Measurements from ENCODE around the gene RBKS. TPM values are rescaled to one million over a fixed set of nuclear protein-coding genes. Genes with fewer than 3 reads are reported as not detected.
A peak's percentile ranks its signal among the peaks of the same experiment; 100 is the strongest.
"Not testable (repeated sequence)": the region's sequence is repeated elsewhere in the genome, so short reads cannot be mapped to it uniquely, and the experiment has no call there.

The RBKS gene
- total RNA-seq, 1 experiment from 2014 or later, result 1.5 TPM

DNA sequence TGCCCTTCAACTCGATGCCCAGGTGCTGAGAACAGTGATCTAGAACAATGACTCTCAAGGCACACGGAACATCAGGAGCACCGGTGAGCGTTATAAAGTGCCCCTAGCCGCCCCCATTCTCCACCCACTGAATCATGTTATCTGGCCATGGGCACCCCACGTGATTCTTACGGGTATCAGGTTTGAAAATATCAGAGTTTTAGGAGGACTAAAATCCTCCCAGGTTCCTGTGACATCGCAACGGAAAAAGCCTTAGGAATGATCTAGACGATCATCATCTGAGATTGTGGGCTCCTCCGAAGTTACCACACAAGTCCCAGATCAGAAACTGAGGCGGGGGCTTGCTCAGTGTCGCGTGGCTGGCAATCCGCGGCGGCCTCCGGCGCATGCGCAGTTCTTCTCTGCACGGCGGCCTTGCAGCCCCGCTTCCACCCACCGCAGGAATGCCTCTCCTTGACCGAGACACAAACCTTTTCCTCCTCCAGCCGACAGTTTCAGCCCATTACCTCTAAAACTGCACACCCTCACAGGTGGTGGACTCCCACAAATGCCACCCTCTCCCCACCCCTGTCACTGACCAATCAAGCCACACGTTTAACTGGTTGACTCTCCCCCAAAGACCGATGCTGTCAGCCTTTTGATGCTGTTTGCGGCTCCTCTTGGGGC lies 124.4 kb downstream of the RBKS start:
- no peak for DNase-seq (ENCODE audit: low read depth)

DNA sequence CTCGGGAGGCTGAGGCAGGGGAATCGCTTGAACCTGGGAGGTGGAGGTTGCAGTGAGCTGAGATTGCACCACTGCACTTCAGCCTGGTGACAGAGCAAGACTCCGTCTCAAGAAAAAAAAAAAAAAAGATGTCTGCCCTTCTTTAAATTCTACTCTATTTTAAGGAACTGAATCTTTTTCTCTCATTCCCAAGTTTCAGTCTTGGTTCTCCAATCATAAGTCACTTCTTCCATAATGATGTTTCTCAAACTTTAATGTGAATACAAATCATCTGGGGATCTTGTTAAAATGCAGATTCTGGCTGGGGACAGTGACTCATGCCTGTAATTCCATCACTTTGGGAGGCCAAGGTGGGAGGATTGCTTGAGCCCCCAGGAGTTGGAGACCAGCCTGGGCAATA lies 125.7 kb downstream of the RBKS start:
- not testable (repeated sequence) for DNase-seq (ENCODE audit: low read depth)

GRCh38 chr2:27763907-27764267 lies 126.3 kb downstream of the RBKS start:
- DNase-seq (ENCODE audit: low read depth), result no peak

- DNase-seq (ENCODE audit: low read depth), result no peak
Measured at GRCh38 chr2:27762951-27763906, 127.0 kb downstream of the RBKS start.

DNA sequence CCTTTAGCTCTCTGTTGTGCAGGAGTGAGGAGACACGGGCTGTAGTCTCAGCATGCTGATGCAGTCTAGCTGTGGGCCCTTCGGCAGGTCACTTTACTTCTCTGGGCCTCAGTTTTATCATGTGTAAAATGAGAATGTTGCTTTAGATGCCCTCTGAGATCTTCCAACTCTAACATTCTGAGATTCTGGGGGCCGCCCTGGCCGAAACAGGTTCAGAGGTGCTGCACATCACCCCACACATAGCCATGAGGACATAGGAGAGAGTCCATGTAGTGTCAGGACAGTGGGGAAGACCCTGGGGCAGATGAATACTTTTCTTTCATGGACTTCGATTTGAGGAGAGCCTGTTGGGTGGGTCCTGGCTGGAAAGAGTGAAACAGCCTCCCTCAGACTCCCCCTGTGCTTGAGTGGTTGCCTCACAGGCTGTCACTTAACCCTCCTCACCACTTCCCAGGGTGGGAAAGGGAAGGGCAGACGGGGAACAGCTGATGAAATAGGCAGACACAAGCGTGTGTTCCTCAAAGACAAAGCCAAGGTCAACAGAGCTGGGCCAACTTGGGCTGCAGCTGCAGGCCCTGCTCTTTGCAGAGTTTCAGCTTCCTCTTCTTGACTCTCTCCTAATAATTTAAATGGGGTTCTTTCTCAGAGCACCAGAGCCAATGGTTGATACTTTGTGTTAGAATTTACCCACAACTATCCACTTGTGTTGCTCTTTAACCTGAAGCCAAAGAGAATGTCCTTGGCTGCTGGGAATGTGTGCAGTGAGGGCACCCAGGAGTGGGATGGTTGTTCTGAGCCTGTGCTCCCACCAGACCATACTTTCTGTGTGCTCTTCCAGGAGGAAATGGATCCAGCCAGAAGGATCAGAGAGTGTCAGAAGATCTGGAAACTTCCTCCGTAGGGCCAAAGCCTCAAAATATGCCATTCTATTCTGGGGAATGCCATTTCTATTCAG lies 133.4 kb downstream of the RBKS start:
- peak; percentile 51 for DNase-seq (ENCODE audit: low read depth)

DNA sequence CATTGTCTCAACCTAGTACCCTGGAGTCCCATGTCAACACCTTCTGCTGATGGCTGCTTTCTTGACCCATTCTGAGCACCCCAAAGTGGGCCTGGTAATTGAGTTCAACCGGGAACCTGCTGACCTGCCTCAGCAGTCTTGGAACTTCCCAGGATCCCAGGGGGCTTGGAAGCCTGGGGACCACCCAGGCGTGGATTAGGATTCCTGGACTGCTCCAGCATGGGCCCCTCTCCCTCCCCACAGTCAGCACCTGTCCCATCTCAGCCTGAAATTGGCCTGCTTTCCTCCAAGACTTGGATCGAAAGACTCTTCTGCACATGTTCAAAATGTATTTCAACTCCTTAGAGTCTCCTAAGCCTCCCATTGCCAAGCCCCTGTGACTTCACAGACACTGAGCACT lies 134.1 kb downstream of the RBKS start:
- no peak for DNase-seq (ENCODE audit: low read depth)

DNA sequence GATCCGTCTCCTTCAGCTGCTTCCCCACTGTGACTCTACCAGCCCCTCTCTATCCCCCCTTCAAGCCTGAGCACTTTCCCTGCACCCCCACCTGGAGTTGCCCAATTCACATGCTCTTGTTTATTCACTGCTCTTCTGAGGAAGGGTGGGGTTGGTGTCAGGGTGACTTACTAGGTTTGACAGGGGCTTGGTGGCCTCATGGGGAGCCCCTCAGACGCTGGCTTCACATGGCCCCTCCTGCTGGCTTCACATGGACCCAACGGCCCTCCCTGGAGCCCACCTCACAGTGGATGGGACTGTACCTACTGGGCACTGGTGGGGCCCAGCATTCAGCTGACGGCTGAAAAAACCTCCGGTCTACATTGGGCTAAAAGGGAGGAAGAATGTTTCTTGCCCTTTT lies 135.4 kb downstream of the RBKS start:
- DNase-seq (ENCODE audit: low read depth), result no peak

GRCh38 chr2:27754138-27754588 lies 136.0 kb downstream of the RBKS start:
- DNase-seq (ENCODE audit: low read depth), result peak; percentile 72

- DNase-seq (ENCODE audit: low read depth), result no peak
Measured at GRCh38 chr2:27752551-27753237, 137.5 kb downstream of the RBKS start.

GRCh38 chr2:27751377-27751776 lies 138.8 kb downstream of the RBKS start:
- no peak for DNase-seq (ENCODE audit: low read depth)

DNA sequence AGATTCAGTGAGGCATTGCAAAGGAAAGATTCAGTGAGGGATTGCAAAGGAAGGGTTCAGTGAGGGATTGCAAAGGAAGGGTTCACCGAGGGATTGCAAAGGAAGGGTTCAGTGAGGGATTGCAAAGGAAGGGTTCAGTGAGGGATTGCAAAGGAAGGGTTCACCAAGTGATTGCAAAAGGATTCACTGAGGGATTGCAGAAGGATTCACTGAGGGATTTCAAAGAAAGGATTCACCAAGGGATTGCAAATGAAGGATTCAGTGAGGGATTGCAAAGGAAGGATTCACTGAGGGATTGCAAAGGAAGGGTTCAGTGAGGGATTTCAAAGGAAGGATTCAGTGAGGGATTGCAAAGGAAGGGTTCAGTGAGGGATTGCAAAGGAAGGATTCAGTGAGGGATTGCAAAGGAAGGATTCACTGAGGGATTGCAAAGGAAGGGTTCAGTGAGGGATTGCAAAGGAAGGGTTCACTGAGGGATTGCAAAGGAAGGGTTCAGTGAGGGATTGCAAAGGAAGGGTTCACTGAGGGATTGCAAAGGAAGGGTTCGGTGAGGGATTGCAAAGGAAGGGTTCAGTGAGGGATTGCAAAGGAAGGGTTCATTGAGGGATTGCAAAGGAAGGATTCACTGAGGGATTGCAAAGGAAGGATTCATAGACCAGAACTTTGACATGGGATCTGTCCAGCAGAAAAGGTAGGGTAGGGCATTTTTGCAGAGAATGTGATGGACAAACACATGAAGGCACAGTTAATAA lies 141.2 kb downstream of the RBKS start:
- DNase-seq (ENCODE audit: low read depth), result not testable (repeated sequence)

DNA sequence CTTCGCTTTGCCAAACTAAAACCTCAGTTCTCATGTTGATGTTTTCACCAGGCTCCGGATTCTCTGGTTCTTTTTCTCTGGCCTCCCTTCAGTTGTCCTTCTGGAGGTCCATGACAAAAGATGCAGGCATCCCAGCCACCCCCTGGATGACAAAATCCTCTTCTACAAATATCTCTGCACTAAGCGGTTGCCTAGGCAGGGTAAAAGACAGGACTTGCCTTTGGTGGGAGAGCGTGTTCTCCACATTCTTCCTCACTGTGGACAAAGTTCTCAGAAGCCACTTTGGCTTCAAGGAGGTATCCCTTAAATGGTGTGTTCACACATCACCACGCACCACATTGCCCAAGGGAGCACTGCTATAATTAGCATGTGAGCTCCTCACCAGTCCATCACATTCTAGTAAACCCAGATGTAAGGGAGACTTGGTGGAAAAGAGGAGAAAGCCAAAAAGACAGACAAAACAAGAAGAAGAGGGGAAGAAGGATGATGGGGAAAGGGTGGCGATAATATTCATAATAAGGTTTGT lies 142.3 kb downstream of the RBKS start:
- no peak for DNase-seq (ENCODE audit: low read depth)

GRCh38 chr2:27746325-27746724 lies 143.9 kb downstream of the RBKS start:
- DNase-seq (ENCODE audit: low read depth), result no peak

DNA sequence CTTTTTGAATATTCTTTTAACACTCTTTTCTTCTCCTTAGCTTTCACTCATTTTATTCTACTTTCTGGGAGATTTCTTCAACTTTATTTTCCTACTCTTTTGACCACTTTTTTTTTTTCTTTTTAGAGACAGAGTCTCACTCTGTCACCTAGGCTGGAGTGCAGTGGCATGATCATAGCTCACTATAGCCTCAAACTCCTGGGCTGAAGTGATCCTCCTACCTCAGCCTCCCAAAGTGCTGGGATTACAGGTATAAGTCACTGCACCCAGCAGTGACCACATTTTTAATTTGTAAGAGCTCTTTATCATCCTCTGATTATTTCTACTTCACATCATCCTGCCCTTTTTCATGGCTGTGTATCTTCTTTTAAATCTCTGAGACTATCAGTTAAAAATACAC lies 144.7 kb downstream of the RBKS start:
- DNase-seq (ENCODE audit: low read depth), result not testable (repeated sequence)

DNA sequence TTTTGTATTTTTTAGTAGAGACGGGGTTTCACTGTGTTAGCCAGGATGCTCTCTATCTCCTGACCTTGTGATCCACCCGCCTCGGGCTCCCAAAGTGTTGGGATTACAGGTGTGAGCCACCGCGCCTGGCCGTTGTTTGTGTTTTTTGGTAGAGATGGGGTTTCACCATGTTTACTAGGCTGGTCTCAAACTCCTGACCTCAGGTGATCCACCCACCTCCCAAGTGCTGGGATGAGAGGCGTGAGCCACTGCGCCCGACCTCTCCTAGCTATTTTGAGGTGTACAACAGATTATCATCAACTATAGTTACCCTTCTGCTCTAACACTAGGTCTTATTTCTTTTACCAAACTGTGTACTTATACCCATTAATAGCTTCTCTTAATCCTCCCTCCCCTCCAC lies 147.6 kb downstream of the RBKS start:
- no peak for DNase-seq (ENCODE audit: low read depth)

DNA sequence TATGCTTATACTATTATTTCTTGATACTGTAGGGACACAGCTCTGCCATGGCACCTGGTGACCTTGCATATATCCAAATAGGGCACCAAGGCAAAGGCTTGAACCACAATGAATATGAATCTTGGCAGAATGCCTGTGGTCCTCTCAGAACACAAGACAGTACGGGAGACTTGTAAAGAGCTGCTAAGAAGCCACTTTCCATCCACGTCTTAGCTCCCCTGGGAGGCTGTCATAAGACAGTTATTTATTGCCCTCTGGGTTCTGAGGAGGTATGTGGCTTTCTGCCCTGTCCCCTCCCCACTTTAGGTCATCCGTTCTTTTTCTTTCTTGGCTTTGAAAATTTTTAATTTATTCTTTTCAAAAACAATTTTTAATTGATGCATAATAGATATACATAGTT lies 148.5 kb downstream of the RBKS start:
- no peak for DNase-seq (ENCODE audit: low read depth)

DNA sequence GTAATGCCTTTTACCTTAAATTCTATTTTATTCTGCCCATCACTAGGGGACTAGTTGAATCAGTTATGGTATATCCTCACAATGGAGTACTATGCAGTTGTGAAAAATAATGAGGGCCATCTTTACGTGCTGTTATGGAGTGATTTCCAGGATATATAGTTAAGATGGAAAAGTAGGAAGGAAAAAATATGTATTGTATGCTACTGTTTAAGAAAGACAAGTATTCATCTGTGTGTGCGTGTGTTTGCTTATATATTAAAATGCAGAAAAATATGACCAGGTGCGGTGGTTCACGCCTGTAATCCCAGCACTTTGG lies 151.2 kb downstream of the RBKS start:
- no peak for DNase-seq (ENCODE audit: low read depth)

- DNase-seq (ENCODE audit: low read depth), result no peak
Measured at GRCh38 chr2:27738349-27739057, 151.7 kb downstream of the RBKS start.

DNA sequence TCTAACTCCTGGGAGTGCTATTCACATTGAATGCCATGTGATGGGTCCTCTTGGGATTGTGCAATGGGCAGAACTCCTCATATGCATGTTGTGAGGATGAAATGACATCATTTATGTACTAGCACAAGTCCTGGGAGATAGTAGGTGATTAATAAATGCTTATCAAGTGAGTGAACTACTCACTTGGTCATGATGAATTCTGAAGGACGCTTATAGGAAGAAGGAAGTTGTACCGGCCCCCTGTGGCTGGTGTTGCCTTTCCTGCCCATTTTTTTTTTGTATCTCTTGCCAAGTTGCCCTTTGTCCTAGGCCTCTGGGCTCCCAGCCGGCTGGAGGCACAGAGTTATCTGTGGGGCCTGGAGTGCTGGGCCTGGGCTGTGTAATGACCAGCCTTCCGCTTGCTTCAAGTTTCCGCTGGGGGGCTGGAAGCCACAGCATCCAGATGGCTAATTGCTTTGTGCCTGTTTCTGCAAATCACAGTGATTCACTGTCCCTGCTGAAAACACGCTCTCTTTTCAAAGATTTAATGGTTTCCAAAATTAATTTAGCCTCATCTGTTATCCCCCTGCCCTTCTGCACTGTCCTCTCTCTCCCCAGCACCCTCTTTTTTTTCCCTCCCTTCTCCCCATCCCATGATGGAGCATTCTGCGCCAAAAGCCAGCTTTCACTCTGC lies 152.4 kb downstream of the RBKS start:
- peak; percentile 54 for DNase-seq (ENCODE audit: low read depth)
